Right lobe of liver (tissue), 6 donors: ENCODE results near the gene CALHM3. TPM values are rescaled to one million over a fixed set of nuclear protein-coding genes. Genes with fewer than 3 reads are reported as not detected.

Source experiments
- ATAC-seq, 4 donors: fragments of 200-7000 bp; cut with Tn5 transposase; one replicate each; pipeline ENCODE4 v1.9.1; 2020; ENCODE audit warnings: mild to moderate bottlenecking in 4 of 4, moderate library complexity in 4 of 4
- DNase-seq, 3 donors: peaks; one replicate each; pipeline ENCODE4 v3.0.0-alpha.2; 2020
- H3K27ac ChIP-seq, 3 donors: fragments of 200-600 bp; one replicate each; pipeline ENCODE4 v1.8.0; 2022
- H3K27me3 ChIP-seq, 2 donors: fragments of 200-600 bp; one replicate each; pipeline ENCODE4 v1.8.0; 2022
- H3K36me3 ChIP-seq, 4 donors: fragments of 200-600 bp; sonication (generic) in 1 of 4; one replicate each; pipeline versions ENCODE4 v1.5.1 to v1.8.0; 2017 to 2022; ENCODE audit warnings: control low read depth in 1 of 4
- H3K4me1 ChIP-seq, 4 donors: fragments of 200-600 bp; sonication (generic) in 1 of 4; one replicate each; pipeline versions ENCODE4 v1.5.1 to v1.8.0; 2017 to 2022; ENCODE audit warnings: control low read depth in 1 of 4
- H3K4me3 ChIP-seq, 3 donors: fragments of 200-600 bp; one replicate each; pipeline ENCODE4 v1.8.0; 2022
- H3K9me3 ChIP-seq, 4 donors: fragments of 200-600 bp; sonication (generic) in 1 of 4; one replicate each; pipeline versions ENCODE4 v1.5.1 to v1.8.0; 2017 to 2022; ENCODE audit warnings: control low read depth in 1 of 4
- POLR2A ChIP-seq: fragments of 450-650 bp; IDR thresholded peaks from one replicate; pipeline ENCODE4 v1.6.1; 2017; ENCODE audit warnings: antibody characterized with exemption, mild to moderate bottlenecking
- WGBS: methylation state at CpG from one replicate; pipeline ENCODE4 v1.1.6; 2018; ENCODE audit warnings: low coverage, low lambda C conversion rate; ENCODE audit not compliant: insufficient coverage; ENCODE audit errors: missing lambda C conversion rate; 5-methylcytosine and 5-hydroxymethylcytosine counted together
- intact Hi-C, 2 donors: fragments of 100-400 bp; cut with DNase I; formaldehyde crosslinking; loops; one replicate each; pipeline versions ENCODE4 v1.11.2 to v1.14.1; 2022
- total RNA-seq, 6 experiments: library from RNA; depleted of rRNA in 2 of 6; stranded (reverse); fragments of >200 nt in 2 of 6; fragmentation: NEBNext Ultra II Directional in 3 of 6; extraction: Animal tissue kit (Norgen Biotek cat#: 25700) in 3 of 6; gene quantifications; one replicate each; pipeline versions ENCODE4 v1.1.0 to v1.2.4, GENCODE V29; 2016 to 2023
- TF ChIP-seq, protein P1 (sequence below), 4 donors: fragments of 200-600 bp in 3 of 4; fragments of 450-650 bp in 1 of 4; IDR thresholded peaks; one replicate each; pipeline versions ENCODE4 v1.5.1 to v1.8.0; 2016 to 2022; ENCODE audit warnings: antibody characterized with exemption in 4 of 4, mild to moderate bottlenecking in 2 of 4
- donor health status: DM: no; HTN: yes; CAD: no.
- donor health status: DM: no; HTN: no; CAD: no.
- donor health status: DM: no; HTN: no; CAD: no.
- donor health status: DM: no; HTN: yes; CAD: no.
- donor health status: DM: no; HTN: yes; CAD: no.

Gene CALHM3
- total RNA-seq, 6 experiments from 2014 or later: not detected

DNA sequence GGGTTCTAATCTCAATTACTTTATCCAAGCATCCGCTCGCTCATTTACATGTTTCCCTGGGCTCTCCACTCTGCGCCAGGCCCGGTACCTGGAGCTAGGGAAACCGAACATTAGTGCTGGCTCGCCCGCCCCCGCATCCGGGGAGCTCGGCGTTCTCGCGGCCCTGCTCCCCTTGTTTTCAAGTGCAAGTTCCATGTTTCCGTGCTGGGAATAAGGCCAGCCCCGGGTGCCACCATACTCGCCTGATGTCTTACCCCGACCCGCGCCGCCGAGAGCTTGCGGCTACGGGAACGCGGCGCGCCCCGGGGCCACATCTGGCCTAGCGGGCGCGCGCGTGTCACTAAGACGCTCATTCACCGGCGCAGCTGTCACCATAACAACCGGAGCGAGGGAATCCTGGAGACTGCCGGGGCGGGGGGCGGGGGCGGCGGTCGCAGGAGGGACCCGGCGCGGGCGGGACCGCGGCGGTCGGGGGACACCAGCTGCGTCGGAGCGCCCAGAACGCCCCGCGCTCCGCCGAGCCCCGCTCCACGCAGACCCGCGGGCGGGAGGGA lies 14.4 kb upstream of the CALHM3 start, which contains the start of gene NEURL1:
TSS of gene NEURL1 (plus strand) at position 344 of the 554 bp plus-strand sequence. CDS start 683 bp downstream, outside the sequence.
- DNase-seq (no peak), ATAC-seq (no peak)
- H3K9me3 ChIP-seq: no peaks in the 10 kb centered on the region
- peaks cover 0 to 25% of the 10 kb centered on the region in 2 donors for H3K27me3 ChIP-seq
- peaks cover 0 to 13% (median 0%) of the 10 kb centered on the region in 4 donors for H3K4me1 ChIP-seq
- no peak for TF ChIP-seq POLR2A
- TF ChIP-seq, protein P1, sequence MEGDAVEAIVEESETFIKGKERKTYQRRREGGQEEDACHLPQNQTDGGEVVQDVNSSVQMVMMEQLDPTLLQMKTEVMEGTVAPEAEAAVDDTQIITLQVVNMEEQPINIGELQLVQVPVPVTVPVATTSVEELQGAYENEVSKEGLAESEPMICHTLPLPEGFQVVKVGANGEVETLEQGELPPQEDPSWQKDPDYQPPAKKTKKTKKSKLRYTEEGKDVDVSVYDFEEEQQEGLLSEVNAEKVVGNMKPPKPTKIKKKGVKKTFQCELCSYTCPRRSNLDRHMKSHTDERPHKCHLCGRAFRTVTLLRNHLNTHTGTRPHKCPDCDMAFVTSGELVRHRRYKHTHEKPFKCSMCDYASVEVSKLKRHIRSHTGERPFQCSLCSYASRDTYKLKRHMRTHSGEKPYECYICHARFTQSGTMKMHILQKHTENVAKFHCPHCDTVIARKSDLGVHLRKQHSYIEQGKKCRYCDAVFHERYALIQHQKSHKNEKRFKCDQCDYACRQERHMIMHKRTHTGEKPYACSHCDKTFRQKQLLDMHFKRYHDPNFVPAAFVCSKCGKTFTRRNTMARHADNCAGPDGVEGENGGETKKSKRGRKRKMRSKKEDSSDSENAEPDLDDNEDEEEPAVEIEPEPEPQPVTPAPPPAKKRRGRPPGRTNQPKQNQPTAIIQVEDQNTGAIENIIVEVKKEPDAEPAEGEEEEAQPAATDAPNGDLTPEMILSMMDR (IDR thresholded peaks at IDR 0.05): no peak
- 8% methylated on average over 26 of the region's 65 CpGs for WGBS
- peak within 1 kb of the TSS; percentile 39 to 51 (median 40) for H3K4me3 ChIP-seq
- intact Hi-C loops: no loop called here
- H3K27ac ChIP-seq: no peak within 1 kb of the TSS
- H3K36me3 ChIP-seq: no peaks in the 10 kb centered on the region

- no peaks in the 10 kb centered on the region for H3K9me3 ChIP-seq
- ATAC-seq (no peak), DNase-seq (no peak)
- 100% methylated on average over 1 of the region's 5 CpGs for WGBS
- H3K4me3 ChIP-seq: peak overlapping the region in 1 of 3 donors; percentile 51
- H3K36me3 ChIP-seq: no peaks in the 10 kb centered on the region
- TF ChIP-seq, protein P1 (IDR thresholded peaks at IDR 0.05): no peak
- no peak for TF ChIP-seq POLR2A
- peaks cover 0 to 25% of the 10 kb centered on the region in 2 donors for H3K27me3 ChIP-seq
- peaks cover 0 to 13% (median 0%) of the 10 kb centered on the region in 4 donors for H3K4me1 ChIP-seq
- intact Hi-C loops: no loop called here
- H3K27ac ChIP-seq: no peak overlapping the region
These were observed 13.7 kb upstream of the CALHM3 start for GRCh38 chr10:103492655-103493261.

GRCh38 chr10:103491729-103492364 lies 12.8 kb upstream of the CALHM3 start:
- WGBS: 63% methylated on average over 6 of the region's 7 CpGs
- ATAC-seq (no peak), DNase-seq (no peak)
- Histone ChIP-seq H3K27me3 (peaks cover 0 to 25% of the 10 kb centered on the region in 2 donors), H3K27ac (no peak overlapping the region), H3K9me3 (no peaks in the 10 kb centered on the region), H3K4me1 (peaks cover 0 to 13% (median 0%) of the 10 kb centered on the region in 4 donors), H3K4me3 (no peak overlapping the region), H3K36me3 (no peaks in the 10 kb centered on the region)
- intact Hi-C loops: no loop called here
- no peak for TF ChIP-seq POLR2A
- TF ChIP-seq, protein P1 (IDR thresholded peaks at IDR 0.05): no peak

DNA sequence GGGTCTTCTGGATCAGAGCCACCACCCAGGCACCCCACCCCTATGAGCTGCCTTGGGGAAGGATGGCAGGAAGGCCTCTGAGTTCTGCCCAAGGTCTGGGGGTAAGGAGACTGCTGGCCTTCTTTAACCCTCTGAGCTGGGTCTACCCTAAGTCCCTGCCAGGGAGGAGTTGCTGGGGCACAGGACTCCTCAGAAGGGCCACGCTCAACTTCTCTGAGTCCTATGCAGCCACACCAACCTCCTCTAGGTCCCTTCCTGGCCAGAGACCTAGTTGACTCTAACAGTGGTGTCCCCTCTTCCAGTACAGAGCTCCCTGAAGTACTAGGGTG lies 11.9 kb upstream of the CALHM3 start:
- Histone ChIP-seq H3K27ac (no peak overlapping the region), H3K36me3 (no peaks in the 10 kb centered on the region), H3K9me3 (no peaks in the 10 kb centered on the region), H3K27me3 (peaks cover 0 to 25% of the 10 kb centered on the region in 2 donors), H3K4me1 (peaks cover 0 to 13% (median 0%) of the 10 kb centered on the region in 4 donors), H3K4me3 (no peak overlapping the region)
- TF ChIP-seq POLR2A: no peak
- TF ChIP-seq, protein P1 (IDR thresholded peaks at IDR 0.05): no peak
- intact Hi-C loops: no loop called here
- DNase-seq: no peak
- WGBS: no CpG with 5 or more reads among the region's 1 CpG
- ATAC-seq: peak in 1 of 4 donors; percentile 9
